ENCODE measurements around the gene MRC1. TPM values are rescaled to one million over a fixed set of nuclear protein-coding genes. Genes with fewer than 3 reads are reported as not detected.

The MRC1 gene
- total RNA-seq, 3 donors from 2014 or later: 13.8 to 197 (median 29.3) TPM

GRCh38 chr10:17871036-17871435 lies 61.9 kb downstream of the MRC1 start:
- intact Hi-C loops (cut with DNase I; ENCODE audit: low total_unique reads): no loop called here

GRCh38 chr10:17872191-17873091 lies 63.3 kb downstream of the MRC1 start:
- TF ChIP-seq CTCF (IDR thresholded peaks at IDR 0.05): no peak
- TF ChIP-seq POLR2A (IDR thresholded peaks at IDR 0.05): no peak
- no peak for TF ChIP-seq POLR2AphosphoS5 (IDR thresholded peaks at IDR 0.05)
- intact Hi-C loops (cut with DNase I; ENCODE audit: low total_unique reads): no loop called here
- H3K27me3 ChIP-seq: no peaks in the 10 kb centered on the region
- DNase-seq (ENCODE audit: low spot score in 2 of 2): no peak
- no peaks in the 10 kb centered on the region for H3K36me3 ChIP-seq
- H3K4me1 ChIP-seq: no peaks in the 10 kb centered on the region
- H3K4me3 ChIP-seq: no peak overlapping the region
- no peaks in the 10 kb centered on the region for H3K9me3 ChIP-seq
- no peak overlapping the region for H3K27ac ChIP-seq

More at GRCh38 chr10:17871036-17871435, 61.9 kb downstream of the MRC1 start:
- H3K36me3 ChIP-seq: no peaks in the 10 kb centered on the region
- H3K27ac ChIP-seq: no peak overlapping the region
- no peaks in the 10 kb centered on the region for H3K4me1 ChIP-seq
- no peaks in the 10 kb centered on the region for H3K9me3 ChIP-seq
- H3K27me3 ChIP-seq: peaks cover 0 to 3% of the 10 kb centered on the region in 2 donors
- H3K4me3 ChIP-seq: no peak overlapping the region
- no peak for DNase-seq (ENCODE audit: low spot score in 2 of 2)
- TF ChIP-seq CTCF (IDR thresholded peaks at IDR 0.05): no peak
- TF ChIP-seq POLR2A (IDR thresholded peaks at IDR 0.05): no peak
- no peak for TF ChIP-seq POLR2AphosphoS5 (IDR thresholded peaks at IDR 0.05)

GRCh38 chr10:17873946-17874345 lies 64.8 kb downstream of the MRC1 start:
- Histone ChIP-seq H3K4me1 (no peaks in the 10 kb centered on the region), H3K27ac (no peak overlapping the region), H3K27me3 (no peaks in the 10 kb centered on the region), H3K36me3 (no peaks in the 10 kb centered on the region), H3K4me3 (no peak overlapping the region), H3K9me3 (no peaks in the 10 kb centered on the region)
- intact Hi-C loops (cut with DNase I; ENCODE audit: low total_unique reads): no loop called here
- DNase-seq (ENCODE audit: low spot score in 2 of 2): no peak
- no peak for TF ChIP-seq CTCF (IDR thresholded peaks at IDR 0.05)
- TF ChIP-seq POLR2AphosphoS5 (IDR thresholded peaks at IDR 0.05): no peak
- no peak for TF ChIP-seq POLR2A (IDR thresholded peaks at IDR 0.05)

GRCh38 chr10:17877121-17877520 lies 68.0 kb downstream of the MRC1 start:
- Histone ChIP-seq H3K9me3 (no peaks in the 10 kb centered on the region), H3K4me1 (no peaks in the 10 kb centered on the region), H3K36me3 (no peaks in the 10 kb centered on the region), H3K4me3 (no peak overlapping the region), H3K27ac (no peak overlapping the region), H3K27me3 (no peaks in the 10 kb centered on the region)
- TF ChIP-seq POLR2A (IDR thresholded peaks at IDR 0.05) (no peak), POLR2AphosphoS5 (IDR thresholded peaks at IDR 0.05) (no peak), CTCF (IDR thresholded peaks at IDR 0.05) (no peak)
- no peak for DNase-seq (ENCODE audit: low spot score in 2 of 2)
- intact Hi-C loops (cut with DNase I; ENCODE audit: low total_unique reads): no loop called here

- TF ChIP-seq POLR2A (IDR thresholded peaks at IDR 0.05) (no peak), CTCF (IDR thresholded peaks at IDR 0.05) (no peak), POLR2AphosphoS5 (IDR thresholded peaks at IDR 0.05) (no peak)
- no peaks in the 10 kb centered on the region for H3K27me3 ChIP-seq
- DNase-seq (ENCODE audit: low spot score in 2 of 2): no peak
- intact Hi-C loops (cut with DNase I; ENCODE audit: low total_unique reads): no loop called here
- no peaks in the 10 kb centered on the region for H3K36me3 ChIP-seq
- H3K9me3 ChIP-seq: no peaks in the 10 kb centered on the region
- no peak overlapping the region for H3K27ac ChIP-seq
- no peak overlapping the region for H3K4me3 ChIP-seq
- no peaks in the 10 kb centered on the region for H3K4me1 ChIP-seq
Observed at GRCh38 chr10:17878896-17879295, 69.7 kb downstream of the MRC1 start.
